H1 (cell line): ENCODE results near the gene SNX15. TPM values are rescaled to one million over a fixed set of nuclear protein-coding genes. Genes with fewer than 3 reads are reported as not detected.

Source experiments
- ATF3 ChIP-seq: IDR thresholded peaks from 2 replicates; pipeline ENCODE4 v1.6.1; 2011; ENCODE audit warnings: low read depth, mild to moderate bottlenecking, low read length; ENCODE audit not compliant: insufficient read depth
- BCL11A ChIP-seq, 2 experiments: IDR thresholded peaks; one replicate each; pipeline ENCODE4 v1.6.1; 2011; ENCODE audit warnings: low read depth in 2 of 2, low read length in 2 of 2, mild to moderate bottlenecking in 2 of 2
- CBX5 ChIP-seq: fragments of 300-800, 300-1000 bp; sonication (generic); IDR thresholded peaks from 2 replicates; pipeline ENCODE4 v1.7.1; 2016; ENCODE audit warnings: antibody characterized with exemption, low read length, low read depth
- CBX8 ChIP-seq: fragments of 300-800, 300-1000 bp; sonication (generic); IDR thresholded peaks from 2 replicates; pipeline ENCODE4 v1.7.1; 2016; ENCODE audit warnings: low read depth, low read length, borderline replicate concordance
- CHD1 ChIP-seq: IDR thresholded peaks from 2 replicates; pipeline ENCODE4 v1.6.1; 2012; ENCODE audit warnings: low read depth, low read length, improper control_type of control experiment
- CHD2 ChIP-seq: IDR thresholded peaks from 2 replicates; pipeline ENCODE4 v1.6.1; 2012; ENCODE audit warnings: low read length, improper control_type of control experiment
- CREB1 ChIP-seq: IDR thresholded peaks from 2 replicates; pipeline ENCODE4 v1.6.1; 2012; ENCODE audit warnings: inconsistent platforms
- EZH2 ChIP-seq: fragments of 200-600 bp; sonication (generic); IDR thresholded peaks from 2 replicates; pipeline ENCODE4 v1.7.1; 2012; ENCODE audit warnings: low read depth, mild to moderate bottlenecking, moderate library complexity, low read length, inconsistent platforms; ENCODE audit not compliant: severe bottlenecking
- FOSL1 ChIP-seq: IDR thresholded peaks from 2 replicates; pipeline ENCODE4 v1.6.1; 2011; ENCODE audit warnings: mild to moderate bottlenecking, low read depth, low read length, moderate library complexity; ENCODE audit not compliant: insufficient read depth
- JUN ChIP-seq: IDR thresholded peaks from 2 replicates; pipeline ENCODE4 v1.6.1; 2011; ENCODE audit warnings: low read depth, mild to moderate bottlenecking, improper control_type of control experiment, low read length
- KDM1A ChIP-seq: fragments of 200-600, 300-600 bp; sonication (generic); IDR thresholded peaks from 2 replicates; pipeline ENCODE4 v1.7.1; 2016; ENCODE audit warnings: mild to moderate bottlenecking, low read length, borderline replicate concordance
- MAX ChIP-seq: IDR thresholded peaks from 2 replicates; pipeline ENCODE4 v1.6.1; 2012; ENCODE audit warnings: inconsistent platforms
- NANOG ChIP-seq: IDR thresholded peaks from 2 replicates; pipeline ENCODE4 v1.6.1; 2011; ENCODE audit warnings: low read length, low read depth, mild to moderate bottlenecking, inconsistent platforms; ENCODE audit not compliant: insufficient read depth, poor library complexity, severe bottlenecking
- PHF8 ChIP-seq: fragments of 200-600 bp; sonication (generic); conservative IDR thresholded peaks from 2 replicates; pipeline ENCODE4 v1.7.1; 2012; ENCODE audit warnings: low read depth, mild to moderate bottlenecking, inconsistent platforms, low read length, moderate library complexity
- POLR2A ChIP-seq, 2 experiments: IDR thresholded peaks; 1 replicate in 1 of 2; 2 replicates in 1 of 2; pipeline ENCODE4 v1.6.1; 2011; ENCODE audit warnings: low read depth in 2 of 2, low read length in 2 of 2, mild to moderate bottlenecking in 2 of 2; ENCODE audit errors: control extremely low read depth in 1 of 2
- POU5F1 ChIP-seq: IDR thresholded peaks from 2 replicates; pipeline ENCODE4 v1.6.1; 2011; ENCODE audit warnings: low read depth, mild to moderate bottlenecking, low read length, moderate library complexity
- RNF2 ChIP-seq: fragments of 200-900, 300-1000 bp; sonication (generic); IDR thresholded peaks from 2 replicates; pipeline ENCODE4 v1.7.1; 2016; ENCODE audit warnings: borderline replicate concordance, low read depth, mild to moderate bottlenecking, antibody characterized with exemption, low read length; ENCODE audit not compliant: poor library complexity, severe bottlenecking; ENCODE audit errors: missing control alignments
- RXRA ChIP-seq: IDR thresholded peaks from 2 replicates; pipeline ENCODE4 v1.6.1; 2011; ENCODE audit warnings: low read depth, mild to moderate bottlenecking, low read length, moderate library complexity; ENCODE audit not compliant: insufficient read depth
- SAP30 ChIP-seq: fragments of 300-600 bp; sonication (generic); IDR thresholded peaks from 2 replicates; pipeline ENCODE4 v1.7.1; 2012; ENCODE audit warnings: low read length, moderate library complexity, mild to moderate bottlenecking, inconsistent platforms; ENCODE audit not compliant: insufficient read depth, insufficient replicate concordance
- SP1 ChIP-seq: IDR thresholded peaks from 2 replicates; pipeline ENCODE4 v1.6.1; 2011; ENCODE audit warnings: low read depth, low read length
- SP4 ChIP-seq: IDR thresholded peaks from 2 replicates; pipeline ENCODE4 v1.6.1; 2012; ENCODE audit warnings: low read length, inconsistent platforms
- TAF7 ChIP-seq: optimal IDR thresholded peaks from 2 replicates; pipeline ENCODE3; 2011; ENCODE audit warnings: low read depth, mild to moderate bottlenecking, inconsistent platforms, low read length, moderate library complexity, borderline replicate concordance
- TEAD4 ChIP-seq: IDR thresholded peaks from 2 replicates; pipeline ENCODE4 v1.6.1; 2012; ENCODE audit warnings: low read depth, low read length, inconsistent platforms, mixed read lengths
- ZNF274 ChIP-seq: IDR thresholded peaks from 2 replicates; pipeline ENCODE4 v1.7.0; 2012; ENCODE audit warnings: low read length, borderline replicate concordance; ENCODE audit errors: extremely low read depth
- polyA plus RNA-seq, 7 experiments: library from polyadenylated mRNA; depleted of rRNA in 3 of 7; stranded (reverse) in 5 of 7; unstranded in 2 of 7; fragments of >200 nt in 5 of 7; fragments of 200-250 nt in 2 of 7; gene quantifications; 1 replicate in 5 of 7; 2 replicates in 1 of 7; 4 replicates in 1 of 7; pipeline versions ENCODE4 v1.2.1 to v1.2.3, GENCODE V29; 2011 to 2013; ENCODE audit warnings: missing spikeins in 2 of 7, mixed read lengths in 2 of 7
- total RNA-seq: library from RNA; stranded (reverse); fragmentation: NEBNext Ultra II Directional; extraction: Animal tissue kit (Norgen Biotek cat#: 25700); gene quantifications from 2 replicates; pipeline ENCODE4 v1.2.1, GENCODE V29; 2021

Gene SNX15
- total and polyA plus RNA-seq, 2 of the 8 experiments (the other 6 are each of a cell fraction or from before 2014, with no cell fraction given) = 13.0 to 18.3 TPM

- TF ChIP-seq ATF3 = no peak
- no peak for TF ChIP-seq NANOG
- TF ChIP-seq FOSL1 = no peak
- TF ChIP-seq TAF7 = peak; percentile 38
- no peak for TF ChIP-seq ZNF274
- TF ChIP-seq CBX5 = no peak
- TF ChIP-seq CBX8 = no peak
- no peak for TF ChIP-seq PHF8
- TF ChIP-seq RXRA = no peak
- peak; percentile 63 for TF ChIP-seq MAX
- no peak for TF ChIP-seq POU5F1
- TF ChIP-seq POLR2A (IDR thresholded peaks at IDR 0.05; ENCODE audit: control extremely low read depth in 1 of 2, low read depth in 2 of 2, low read length in 2 of 2) = 0 out of 3 replicates have a peak, but pooled peaks of 1 of the 2 experiments have one; percentile 47
- TF ChIP-seq KDM1A = no peak
- no peak for TF ChIP-seq RNF2
- TF ChIP-seq SP1 = no peak
- 0 out of 2 replicates have a peak, but pooled peaks have one; percentile 30 for TF ChIP-seq CREB1
- no peak for TF ChIP-seq SAP30
- no peak for TF ChIP-seq BCL11A (IDR thresholded peaks at IDR 0.05; ENCODE audit: low read depth in 2 of 2, low read length in 2 of 2)
- no peak for TF ChIP-seq CHD1
- no peak for TF ChIP-seq SP4
- no peak for TF ChIP-seq CHD2
- TF ChIP-seq EZH2 = no peak
- TF ChIP-seq JUN = no peak
- no peak for TF ChIP-seq TEAD4
These were observed 30.4 kb upstream of the SNX15 start, which contains the start of gene BATF2 (continued) for GRCh38 chr11:64996710-64997380.
